ENCODE measurements around the gene KCNAB3.
A peak's percentile ranks its signal among the peaks of the same experiment; 100 is the strongest.

Gene KCNAB3

GRCh38 chr17:7922269-7922844 is 7.3 kb downstream of the KCNAB3 start:
- Histone ChIP-seq H3K4me1 (ENCODE audit: insufficient read depth, low read length, severe bottlenecking) (peaks cover 12% of the 10 kb centered on the region), H3K9ac (ENCODE audit: low read length) (peak overlapping the region; percentile 40; the same call in 1 of the 2 replicates), H3K4me3 (ENCODE audit: low read depth, low read length, poor library complexity, severe bottlenecking) (peak overlapping the region; percentile 48), H2AFZ (ENCODE audit: low read length) (no peak overlapping the region), H3K9me2 (ENCODE audit: low read depth, low read length) (no peaks in the 10 kb centered on the region), H3K36me3 (ENCODE audit: insufficient read depth, low read length) (no peaks in the 10 kb centered on the region), H3F3A (ENCODE audit: insufficient read depth, low read length) (no peaks in the 10 kb centered on the region), H4K20me1 (ENCODE audit: insufficient read depth, low read length) (no peaks in the 10 kb centered on the region), H3K27ac (ENCODE audit: low read depth, low read length, poor library complexity, severe bottlenecking) (no peak overlapping the region), H3K4me2 (ENCODE audit: low read length) (peak overlapping the region; percentile 64), H3K27me3 (ENCODE audit: insufficient read depth, low read length) (no peaks in the 10 kb centered on the region), H3K79me2 (ENCODE audit: insufficient read depth, low read length) (no peaks in the 10 kb centered on the region), H3K9me3 (ENCODE audit: low read length) (no peaks in the 10 kb centered on the region)
- TF ChIP-seq CTCF (IDR thresholded peaks at IDR 0.05; ENCODE audit: low read length) (no peak), EZH2 (IDR thresholded peaks at IDR 0.05; ENCODE audit: borderline replicate concordance, low read length) (no peak)

- H3K4me2 ChIP-seq (ENCODE audit: low read length) = no peak overlapping the region
- no peaks in the 10 kb centered on the region for H3F3A ChIP-seq (ENCODE audit: insufficient read depth, low read length)
- no peaks in the 10 kb centered on the region for H3K27me3 ChIP-seq (ENCODE audit: insufficient read depth, low read length)
- no peaks in the 10 kb centered on the region for H3K9me3 ChIP-seq (ENCODE audit: low read length)
- H3K27ac ChIP-seq (ENCODE audit: low read depth, low read length, poor library complexity, severe bottlenecking) = no peak overlapping the region
- no peak overlapping the region for H2AFZ ChIP-seq (ENCODE audit: low read length)
- no peak overlapping the region for H3K9ac ChIP-seq (ENCODE audit: low read length)
- TF ChIP-seq CTCF (IDR thresholded peaks at IDR 0.05; ENCODE audit: low read length) (no peak), EZH2 (IDR thresholded peaks at IDR 0.05; ENCODE audit: borderline replicate concordance, low read length) (no peak)
- no peak overlapping the region for H3K4me3 ChIP-seq (ENCODE audit: low read depth, low read length, poor library complexity, severe bottlenecking)
- H4K20me1 ChIP-seq (ENCODE audit: insufficient read depth, low read length) = no peaks in the 10 kb centered on the region
- H3K4me1 ChIP-seq (ENCODE audit: insufficient read depth, low read length, severe bottlenecking) = peaks cover 22% of the 10 kb centered on the region
- H3K9me2 ChIP-seq (ENCODE audit: low read depth, low read length) = no peaks in the 10 kb centered on the region
- H3K36me3 ChIP-seq (ENCODE audit: insufficient read depth, low read length) = peaks cover 8% of the 10 kb centered on the region; the same call in 1 of the 2 replicates
- no peaks in the 10 kb centered on the region for H3K79me2 ChIP-seq (ENCODE audit: insufficient read depth, low read length)
Measured at GRCh38 chr17:7916808-7917207, 12.8 kb downstream of the KCNAB3 start.

GRCh38 chr17:7916385-7916682 is 13.3 kb downstream of the KCNAB3 start:
- H4K20me1 ChIP-seq (ENCODE audit: insufficient read depth, low read length) = no peaks in the 10 kb centered on the region
- H3K9me3 ChIP-seq (ENCODE audit: low read length) = no peaks in the 10 kb centered on the region
- peak overlapping the region; percentile 96 for H3K4me2 ChIP-seq (ENCODE audit: low read length)
- H3F3A ChIP-seq (ENCODE audit: insufficient read depth, low read length) = no peaks in the 10 kb centered on the region
- peak overlapping the region; percentile 63 for H3K27ac ChIP-seq (ENCODE audit: low read depth, low read length, poor library complexity, severe bottlenecking)
- H3K9ac ChIP-seq (ENCODE audit: low read length) = peak overlapping the region; percentile 77
- 0 out of 2 replicates have a peak overlapping the region, but pooled peaks have one; percentile 59 for H2AFZ ChIP-seq (ENCODE audit: low read length)
- TF ChIP-seq CTCF (IDR thresholded peaks at IDR 0.05; ENCODE audit: low read length) = no peak
- no peak for TF ChIP-seq EZH2 (IDR thresholded peaks at IDR 0.05; ENCODE audit: borderline replicate concordance, low read length)
- peaks cover 22% of the 10 kb centered on the region for H3K4me1 ChIP-seq (ENCODE audit: insufficient read depth, low read length, severe bottlenecking)
- peaks cover 13% of the 10 kb centered on the region; the same call in 1 of the 2 replicates for H3K36me3 ChIP-seq (ENCODE audit: insufficient read depth, low read length)
- no peaks in the 10 kb centered on the region for H3K9me2 ChIP-seq (ENCODE audit: low read depth, low read length)
- peak overlapping the region; percentile 67 for H3K4me3 ChIP-seq (ENCODE audit: low read depth, low read length, poor library complexity, severe bottlenecking)
- H3K27me3 ChIP-seq (ENCODE audit: insufficient read depth, low read length) = no peaks in the 10 kb centered on the region
- H3K79me2 ChIP-seq (ENCODE audit: insufficient read depth, low read length) = no peaks in the 10 kb centered on the region
